Breast epithelium (tissue), 3 donors: Measurements from ENCODE around the gene MACROD2.

ENCODE experiments used
- CTCF ChIP-seq, 3 donors: fragments of 450-650 bp; IDR thresholded peaks; one replicate each; pipeline ENCODE4 v1.5.1; 2016 to 2017; ENCODE audit warnings: antibody characterized with exemption in 3 of 3, mild to moderate bottlenecking in 3 of 3, moderate library complexity in 3 of 3
- POLR2A ChIP-seq: fragments of 450-650 bp; IDR thresholded peaks from one replicate; pipeline ENCODE4 v1.6.1; 2016; ENCODE audit warnings: antibody characterized with exemption, mild to moderate bottlenecking, moderate library complexity

DNA sequence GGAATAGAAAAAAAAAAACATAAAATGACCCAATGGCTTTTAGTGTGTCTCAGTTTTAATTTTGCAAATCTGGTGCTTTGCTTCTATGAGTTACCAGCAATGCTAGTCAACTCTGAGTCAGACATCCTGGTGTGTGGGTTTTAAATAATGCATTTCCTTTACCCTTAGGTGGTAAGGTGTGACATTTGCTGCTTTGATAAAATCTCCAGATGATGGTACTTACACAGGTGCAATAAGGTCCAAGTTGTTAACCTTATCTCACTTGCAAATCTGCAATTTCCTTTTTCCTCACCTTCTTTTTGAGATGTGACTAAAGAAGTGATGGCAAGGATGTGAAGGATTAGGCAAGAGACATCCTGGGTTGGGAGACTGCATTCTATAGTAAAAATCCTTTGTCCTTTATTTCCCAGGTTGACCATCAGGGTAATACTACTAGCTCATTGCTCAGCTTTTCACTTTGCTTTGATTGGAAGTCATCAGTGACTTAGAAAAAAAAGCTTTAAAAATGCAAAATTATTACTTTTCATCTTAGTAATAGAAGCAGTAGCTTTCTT, 1160.6 kb downstream of the MACROD2 start:
- TF ChIP-seq CTCF (IDR thresholded peaks at IDR 0.05): no peak
- TF ChIP-seq POLR2A: no peak
